Frontal cortex (tissue), 4 donors: Measurements from ENCODE around the gene NDUFS2. TPM values are rescaled to one million over a fixed set of nuclear protein-coding genes. Genes with fewer than 3 reads are reported as not detected.

ENCODE experiments used
- DNase-seq, 2 donors: peaks; one replicate each; pipeline ENCODE4 v3.0.0; 2012; ENCODE audit warnings: low spot score in 2 of 2
- FAIRE-seq: peaks from 2 replicates; lab custom pipeline; 2012; peaks lifted over from hg19 to GRCh38; lab: Jason Lieb, UNC
- total RNA-seq: library from RNA; depleted of rRNA; stranded (reverse); fragments of >200 nt; gene quantifications from one replicate; pipeline ENCODE4 v1.2.3, GENCODE V29; 2014
- donor health status: control.
- donor health status: control.
- donor health status: control.

Gene NDUFS2
- total RNA-seq, 1 donor from 2014 or later = 143 TPM

- DNase-seq (peak; percentile 58 to 78), FAIRE-seq (no peak)
Observed at GRCh38 chr1:161192476-161193465, 9.4 kb upstream of the NDUFS2 start.

GRCh38 chr1:161193561-161194235, 8.5 kb upstream of the NDUFS2 start:
- FAIRE-seq = no peak
- peak; percentile 62 to 63 for DNase-seq

- DNase-seq (no peak), FAIRE-seq (no peak)
Observed at GRCh38 chr1:161195171-161195570, 7.0 kb upstream of the NDUFS2 start.

GRCh38 chr1:161196111-161196510, 6.1 kb upstream of the NDUFS2 start:
- no peak for FAIRE-seq
- DNase-seq = no peak

GRCh38 chr1:161196521-161197451, 5.4 kb upstream of the NDUFS2 start:
- FAIRE-seq (no peak), DNase-seq (no peak)

- FAIRE-seq (no peak), DNase-seq (no peak)
Observed at GRCh38 chr1:161197560-161198193, 4.5 kb upstream of the NDUFS2 start.

GRCh38 chr1:161198194-161198896, 3.8 kb upstream of the NDUFS2 start:
- DNase-seq (no peak), FAIRE-seq (no peak)

GRCh38 chr1:161198897-161199431, 3.2 kb upstream of the NDUFS2 start, which contains the start of gene ADAMTS4:
Gene ADAMTS4, minus strand, starts transcription at chr1:161199054. Its CDS starts 427 bp downstream, at chr1:161198627.
- FAIRE-seq = no peak
- DNase-seq = peak; percentile 64 to 73

GRCh38 chr1:161199506-161200139, 2.5 kb upstream of the NDUFS2 start:
- DNase-seq (no peak), FAIRE-seq (no peak)

GRCh38 chr1:161200421-161200991, 1.7 kb upstream of the NDUFS2 start:
- DNase-seq = no peak
- FAIRE-seq = no peak

GRCh38 chr1:161200992-161201835, 953 bp upstream of the NDUFS2 start:
- FAIRE-seq = no peak
- DNase-seq = no peak

GRCh38 chr1:161206411-161207140, 4.4 kb downstream of the NDUFS2 start:
- DNase-seq (no peak), FAIRE-seq (no peak)

- no peak for DNase-seq
- FAIRE-seq = no peak
Observed at GRCh38 chr1:161207173-161207572, 5.0 kb downstream of the NDUFS2 start.

GRCh38 chr1:161209790-161210409, 7.7 kb downstream of the NDUFS2 start:
- DNase-seq (peak in 1 of 2 donors; percentile 73), FAIRE-seq (no peak)

- FAIRE-seq = no peak
- no peak for DNase-seq
Observed at GRCh38 chr1:161214369-161214768, 12.2 kb downstream of the NDUFS2 start.

- DNase-seq (no peak), FAIRE-seq (no peak)
Observed at GRCh38 chr1:161215076-161215475, 12.9 kb downstream of the NDUFS2 start, which contains the start of gene FCER1G. Gene FCER1G, plus strand, starts transcription at chr1:161215295. Its CDS starts 27 bp downstream, at chr1:161215322.
